ENCODE measurements around the gene RPTOR. TPM values are rescaled to one million over a fixed set of nuclear protein-coding genes. Genes with fewer than 3 reads are reported as not detected.
A peak's percentile ranks its signal among the peaks of the same experiment; 100 is the strongest.

The RPTOR gene
- total and polyA plus RNA-seq, 12 donors: 7.9 to 30.3 (median 25.6) TPM

- Histone ChIP-seq H3K9me3 (no peaks in the 10 kb centered on the region), H3K36me3 (peaks cover 0 to 45% (median 0%) of the 10 kb centered on the region in 9 donors), H3K27me3 (no peaks in the 10 kb centered on the region), H3K27ac (no peak overlapping the region), H3K4me3 (no peak overlapping the region), H3K4me1 (peaks cover 0 to 28% (median 3%) of the 10 kb centered on the region in 9 donors)
- ATAC-seq (no peak), DNase-seq (no peak)
- TF ChIP-seq, protein P1, sequence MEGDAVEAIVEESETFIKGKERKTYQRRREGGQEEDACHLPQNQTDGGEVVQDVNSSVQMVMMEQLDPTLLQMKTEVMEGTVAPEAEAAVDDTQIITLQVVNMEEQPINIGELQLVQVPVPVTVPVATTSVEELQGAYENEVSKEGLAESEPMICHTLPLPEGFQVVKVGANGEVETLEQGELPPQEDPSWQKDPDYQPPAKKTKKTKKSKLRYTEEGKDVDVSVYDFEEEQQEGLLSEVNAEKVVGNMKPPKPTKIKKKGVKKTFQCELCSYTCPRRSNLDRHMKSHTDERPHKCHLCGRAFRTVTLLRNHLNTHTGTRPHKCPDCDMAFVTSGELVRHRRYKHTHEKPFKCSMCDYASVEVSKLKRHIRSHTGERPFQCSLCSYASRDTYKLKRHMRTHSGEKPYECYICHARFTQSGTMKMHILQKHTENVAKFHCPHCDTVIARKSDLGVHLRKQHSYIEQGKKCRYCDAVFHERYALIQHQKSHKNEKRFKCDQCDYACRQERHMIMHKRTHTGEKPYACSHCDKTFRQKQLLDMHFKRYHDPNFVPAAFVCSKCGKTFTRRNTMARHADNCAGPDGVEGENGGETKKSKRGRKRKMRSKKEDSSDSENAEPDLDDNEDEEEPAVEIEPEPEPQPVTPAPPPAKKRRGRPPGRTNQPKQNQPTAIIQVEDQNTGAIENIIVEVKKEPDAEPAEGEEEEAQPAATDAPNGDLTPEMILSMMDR (IDR thresholded peaks at IDR 0.05): no peak
- intact Hi-C loops (cut with DNase I): no loop called here
- WGBS, 2 donors: 89 to 90% methylated on average over 20 of the region's 20 CpGs
Measured at GRCh38 chr17:80822700-80823410, 278.2 kb downstream of the RPTOR start.

DNA sequence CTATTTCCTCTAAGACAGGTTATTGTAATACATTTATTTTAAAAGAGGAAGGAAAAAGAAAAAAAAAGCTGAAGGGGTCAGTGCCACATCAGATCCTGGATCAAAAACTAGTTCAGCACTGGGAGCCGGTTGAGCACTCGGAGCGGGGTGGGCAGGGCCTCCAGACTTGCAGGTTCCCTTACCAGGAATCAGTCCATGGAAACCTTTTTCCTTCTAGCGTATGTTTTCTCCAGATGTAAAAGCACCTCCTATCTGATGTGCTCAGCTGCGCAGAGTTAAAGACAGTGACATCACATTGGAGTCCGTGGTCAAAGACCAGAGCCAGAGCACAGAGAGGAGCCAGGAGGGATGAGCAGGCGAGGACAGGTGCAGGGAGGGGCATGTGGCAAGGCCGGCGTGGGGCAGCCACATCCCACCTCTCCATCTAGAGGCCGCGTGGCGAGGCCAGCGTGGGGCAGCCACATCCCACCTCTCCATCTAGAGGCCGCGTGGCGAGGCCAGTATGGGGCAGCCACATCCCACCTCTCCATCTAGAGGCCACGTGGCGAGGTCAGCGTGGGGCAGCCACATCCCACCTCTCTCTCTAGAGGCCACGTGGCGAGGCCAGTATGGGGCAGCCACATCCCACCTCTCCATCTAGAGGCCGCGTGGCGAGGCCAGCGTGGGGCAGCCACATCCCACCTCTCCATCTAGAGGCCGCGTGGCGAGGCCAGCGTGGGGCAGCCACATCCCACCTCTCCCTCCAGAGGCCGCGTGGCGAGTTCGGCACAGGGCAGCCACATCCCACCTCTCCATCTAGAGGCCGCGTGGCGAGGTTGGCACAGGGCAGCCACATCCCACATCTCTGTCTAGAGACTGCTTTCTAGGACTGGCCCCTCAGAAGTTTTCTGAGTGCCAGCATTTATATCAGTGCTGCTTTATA, 280.2 kb downstream of the RPTOR start:
- no peak overlapping the region for H3K4me3 ChIP-seq
- H3K9me3 ChIP-seq: no peaks in the 10 kb centered on the region
- DNase-seq (no peak), ATAC-seq (no peak)
- TF ChIP-seq, protein P1 (IDR thresholded peaks at IDR 0.05): no peak
- peaks cover 0 to 17% (median 3%) of the 10 kb centered on the region in 9 donors for H3K4me1 ChIP-seq
- WGBS, 2 donors: 96% methylated on average over 36 of the region's 36 CpGs
- intact Hi-C loops (cut with DNase I): no loop called here
- H3K36me3 ChIP-seq: peaks cover 0 to 49% (median 0%) of the 10 kb centered on the region in 9 donors
- no peak overlapping the region for H3K27ac ChIP-seq
- H3K27me3 ChIP-seq: no peaks in the 10 kb centered on the region

GRCh38 chr17:80825471-80826345, 281.1 kb downstream of the RPTOR start:
- H3K4me1 ChIP-seq: peaks cover 0 to 17% (median 3%) of the 10 kb centered on the region in 9 donors

More at GRCh38 chr17:80825471-80826345, 281.1 kb downstream of the RPTOR start:
- no peak overlapping the region for H3K27ac ChIP-seq
- ATAC-seq: peak in 2 of 8 donors; percentile 23 to 29
- intact Hi-C loops (cut with DNase I): no loop called here
- no peaks in the 10 kb centered on the region for H3K27me3 ChIP-seq
- no peaks in the 10 kb centered on the region for H3K9me3 ChIP-seq
- no peak for DNase-seq
- peaks cover 0 to 49% (median 0%) of the 10 kb centered on the region in 9 donors for H3K36me3 ChIP-seq
- no peak overlapping the region for H3K4me3 ChIP-seq
- WGBS, 2 donors: 90% methylated on average over 28 of the region's 28 CpGs
- TF ChIP-seq, protein P1 (IDR thresholded peaks at IDR 0.05): no peak
